K562 (cell line): Measurements from ENCODE around the gene TCF23. TPM values are rescaled to one million over a fixed set of nuclear protein-coding genes. Genes with fewer than 3 reads are reported as not detected.
A peak's percentile ranks its signal among the peaks of the same experiment; 100 is the strongest.

Experiments
- ARHGAP35 ChIP-seq: fragments of 450-650 bp; IDR thresholded peaks from 2 replicates; pipeline ENCODE4 v1.6.1; 2018; ENCODE audit not compliant: partially characterized antibody
- BCOR ChIP-seq: fragments of 450-650 bp; IDR thresholded peaks from 2 replicates; pipeline ENCODE4 v1.6.1; 2016
- C11orf30 ChIP-seq: fragments of 450-650 bp; IDR thresholded peaks from 2 replicates; pipeline ENCODE4 v1.6.1; 2016; ENCODE audit warnings: low read depth, mild to moderate bottlenecking
- CEBPB ChIP-seq: fragments of 450-650 bp; IDR thresholded peaks from 2 replicates; pipeline ENCODE4 v1.6.1; 2016; ENCODE audit warnings: missing genetic modification characterization, missing compliant biosample characterization
- CEBPG ChIP-seq, 3 experiments: fragments of 200-800 bp in 1 of 3; sonication (Bioruptor generic) in 1 of 3; sonication (generic) in 1 of 3; formaldehyde crosslinking in 1 of 3; IDR thresholded peaks in 2 of 3; conservative IDR thresholded peaks in 1 of 3; 2 replicates each; pipeline versions ENCODE4 v1.6.1 to v1.8.0; 2016 to 2022; ENCODE audit warnings: missing compliant biosample characterization in 2 of 3, missing genetic modification characterization in 2 of 3, mild to moderate bottlenecking in 1 of 3, missing genetic modification reagents in 1 of 3
- EP400 ChIP-seq: fragments of 450-650 bp; IDR thresholded peaks from 2 replicates; pipeline ENCODE4 v1.6.1; 2017; ENCODE audit warnings: antibody characterized with exemption, mild to moderate bottlenecking, moderate library complexity
- HIVEP1 ChIP-seq: fragments of 250-450 bp; sonication (Bioruptor Pico); IDR thresholded peaks from 2 replicates; pipeline ENCODE4 v1.4.0; 2020; ENCODE audit warnings: mild to moderate bottlenecking
- LARP7 ChIP-seq: fragments of 450-650 bp; IDR thresholded peaks from 2 replicates; pipeline ENCODE4 v1.6.1; 2016
- MTF1 ChIP-seq: fragments of 250-450 bp; sonication (Bioruptor Pico); IDR thresholded peaks from 2 replicates; pipeline ENCODE4 v1.9.0; 2021; ENCODE audit warnings: moderate library complexity, mild to moderate bottlenecking, inconsistent platforms, borderline replicate concordance
- NR2C2 ChIP-seq, 2 experiments: fragments of 200-800 bp in 1 of 2; sonication (Bioruptor generic) in 1 of 2; sonication (generic) in 1 of 2; formaldehyde crosslinking in 1 of 2; IDR thresholded peaks; 2 replicates each; pipeline versions ENCODE4 v1.6.1 to v1.8.0; 2016 to 2022; ENCODE audit warnings: mild to moderate bottlenecking in 1 of 2, missing compliant biosample characterization in 1 of 2, missing genetic modification characterization in 1 of 2, missing genetic modification reagents in 1 of 2
- PHB ChIP-seq: fragments of 250-450 bp; sonication (Bioruptor Pico); IDR thresholded peaks from 2 replicates; pipeline ENCODE4 v1.5.0; 2021
- RB1 ChIP-seq: fragments of 450-650 bp; IDR thresholded peaks from 2 replicates; pipeline ENCODE4 v1.6.1; 2017; ENCODE audit warnings: low read depth, mild to moderate bottlenecking
- RBM15 ChIP-seq: fragments of 200-400 bp; formaldehyde crosslinking; IDR thresholded peaks from 2 replicates; pipeline ENCODE4 v1.6.1; 2018; ENCODE audit warnings: mild to moderate bottlenecking, low read length, moderate library complexity; ENCODE audit not compliant: insufficient read depth
- YY1 ChIP-seq, 3 experiments: IDR thresholded peaks; 2 replicates each; pipeline ENCODE4 v1.6.1; 2011; ENCODE audit warnings: low read length in 2 of 3, mild to moderate bottlenecking in 2 of 3, moderate library complexity in 2 of 3, borderline replicate concordance in 1 of 3, control low read depth in 1 of 3, low read depth in 1 of 3; ENCODE audit not compliant: insufficient read depth in 3 of 3, insufficient replicate concordance in 2 of 3, control insufficient read depth in 1 of 3, insufficient read length in 1 of 3; ENCODE audit errors: extremely low read depth in 1 of 3
- ZZZ3 ChIP-seq: fragments of 450-650 bp; IDR thresholded peaks from 2 replicates; pipeline ENCODE4 v1.6.1; 2016; ENCODE audit warnings: antibody characterized with exemption, mild to moderate bottlenecking, moderate library complexity
- polyA plus RNA-seq, 8 experiments: library from polyadenylated mRNA; depleted of rRNA in 4 of 8; stranded (reverse) in 5 of 8; unstranded in 3 of 8; fragments of >200 nt; fragmentation: Nextera tagmentation in 2 of 8; fragmentation: Illumina TruSeq in 1 of 8; extraction: Ambion mirVana in 2 of 8; extraction: Trizol in 1 of 8; gene quantifications; 2 replicates each; pipeline versions ENCODE4 v1.2.1 to v1.2.3, GENCODE V29; 2011 to 2014; ENCODE audit warnings: inconsistent platforms in 1 of 8, missing spikeins in 1 of 8
- total RNA-seq, 7 experiments: library from RNA; depleted of rRNA in 6 of 7; stranded (reverse); fragments of >200 nt in 6 of 7; fragmentation: Illumina TruSeq in 2 of 7; extraction: Trizol in 2 of 7; gene quantifications; 2 replicates each; pipeline versions ENCODE4 v1.2.1 to v1.2.3, GENCODE V29; 2011 to 2021; ENCODE audit warnings: low replicate concordance in 1 of 7
- TF ChIP-seq, protein P1 (sequence below), 2 experiments: fragments of 450-650 bp; IDR thresholded peaks; 2 replicates each; pipeline ENCODE4 v1.6.1; 2016; ENCODE audit warnings: mild to moderate bottlenecking in 2 of 2, borderline replicate concordance in 1 of 2, low read depth in 1 of 2, moderate library complexity in 1 of 2

The TCF23 gene
- total and polyA plus RNA-seq, 9 of the 15 experiments (the other 6 are each of a cell fraction or from before 2014, with no cell fraction given): 0.07 TPM; not detected in 8

- TF ChIP-seq, protein P1, sequence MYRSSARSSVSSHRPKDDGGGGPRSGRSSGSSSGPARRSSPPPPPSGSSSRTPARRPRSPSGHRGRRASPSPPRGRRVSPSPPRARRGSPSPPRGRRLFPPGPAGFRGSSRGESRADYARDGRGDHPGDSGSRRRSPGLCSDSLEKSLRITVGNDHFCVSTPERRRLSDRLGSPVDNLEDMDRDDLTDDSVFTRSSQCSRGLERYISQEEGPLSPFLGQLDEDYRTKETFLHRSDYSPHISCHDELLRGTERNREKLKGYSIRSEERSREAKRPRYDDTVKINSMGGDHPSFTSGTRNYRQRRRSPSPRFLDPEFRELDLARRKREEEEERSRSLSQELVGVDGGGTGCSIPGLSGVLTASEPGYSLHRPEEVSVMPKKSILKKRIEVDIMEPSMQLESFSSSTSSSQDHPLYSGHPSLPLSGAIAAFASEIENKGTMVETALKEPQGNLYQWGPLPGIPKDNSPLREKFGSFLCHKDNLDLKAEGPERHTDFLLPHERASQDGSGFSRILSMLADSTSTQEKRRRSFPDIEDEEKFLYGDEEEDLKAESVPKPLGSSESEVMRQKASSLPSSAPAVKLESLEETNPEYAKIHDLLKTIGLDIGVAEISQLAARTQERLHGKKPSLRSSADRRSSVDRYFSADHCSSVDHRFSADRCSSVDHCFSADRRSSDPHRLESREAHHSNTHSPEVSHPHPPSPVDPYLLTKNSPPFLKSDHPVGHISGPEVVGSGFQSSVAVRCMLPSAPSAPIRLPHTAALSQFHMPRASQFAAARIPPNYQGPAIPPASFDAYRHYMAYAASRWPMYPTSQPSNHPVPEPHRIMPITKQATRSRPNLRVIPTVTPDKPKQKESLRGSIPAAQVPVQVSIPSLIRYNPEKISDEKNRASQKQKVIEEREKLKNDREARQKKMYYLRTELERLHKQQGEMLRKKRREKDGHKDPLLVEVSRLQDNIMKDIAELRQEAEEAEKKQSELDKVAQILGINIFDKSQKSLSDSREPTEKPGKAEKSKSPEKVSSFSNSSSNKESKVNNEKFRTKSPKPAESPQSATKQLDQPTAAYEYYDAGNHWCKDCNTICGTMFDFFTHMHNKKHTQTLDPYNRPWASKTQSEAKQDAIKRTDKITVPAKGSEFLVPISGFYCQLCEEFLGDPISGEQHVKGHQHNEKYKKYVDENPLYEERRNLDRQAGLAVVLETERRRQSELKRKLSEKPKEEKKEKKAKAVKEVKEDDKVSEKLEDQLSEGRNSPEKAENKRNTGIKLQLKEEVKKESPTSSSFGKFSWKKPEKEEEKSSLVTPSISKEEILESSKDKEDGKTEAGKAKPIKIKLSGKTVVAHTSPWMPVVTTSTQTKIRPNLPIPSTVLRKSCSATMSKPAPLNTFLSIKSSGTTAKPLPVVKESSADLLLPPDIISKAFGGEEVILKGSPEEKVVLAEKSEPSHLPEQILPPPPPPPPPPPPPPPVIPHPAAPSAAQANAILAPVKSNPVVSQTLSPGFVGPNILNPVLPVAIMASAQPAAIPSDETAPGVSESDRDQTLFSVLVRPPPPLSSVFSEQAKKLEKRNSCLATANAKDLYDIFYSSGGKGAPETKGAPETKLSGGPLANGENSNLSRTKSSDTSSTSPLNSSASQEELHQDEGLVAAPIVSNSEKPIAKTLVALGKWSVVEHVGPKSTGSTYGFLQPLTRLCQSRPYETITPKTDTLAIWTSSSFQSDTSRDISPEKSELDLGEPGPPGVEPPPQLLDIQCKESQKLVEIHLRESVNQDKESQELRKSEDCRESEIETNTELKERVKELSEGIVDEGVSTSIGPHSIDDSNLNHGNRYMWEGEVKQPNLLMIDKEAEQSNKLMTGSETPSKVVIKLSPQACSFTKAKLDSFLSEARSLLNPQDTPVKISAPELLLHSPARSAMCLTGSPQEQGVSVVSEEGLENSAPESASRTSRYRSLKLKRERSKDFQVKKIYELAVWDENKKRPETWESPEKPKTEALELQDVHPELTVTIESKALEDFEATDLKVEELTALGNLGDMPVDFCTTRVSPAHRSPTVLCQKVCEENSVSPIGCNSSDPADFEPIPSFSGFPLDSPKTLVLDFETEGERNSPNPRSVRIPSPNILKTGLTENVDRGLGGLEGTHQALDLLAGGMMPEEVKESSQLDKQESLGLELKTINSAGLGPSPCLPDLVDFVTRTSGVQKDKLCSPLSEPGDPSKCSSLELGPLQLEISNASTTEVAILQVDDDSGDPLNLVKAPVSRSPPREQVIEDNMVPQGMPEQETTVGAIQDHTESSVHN (IDR thresholded peaks at IDR 0.05; ENCODE audit: borderline replicate concordance in 1 of 2, low read depth in 1 of 2): no peak
- TF ChIP-seq CEBPB (tag) (peak; percentile 53), C11orf30 (peak; percentile 73), MTF1 (CRISPR knock-in tag) (no peak), RB1 (no peak), RBM15 (no peak), HIVEP1 (CRISPR knock-in tag) (no peak), EP400 (no peak), LARP7 (no peak), NR2C2 (CRISPR knock-in tag; IDR thresholded peaks at IDR 0.05) (no peak), NR2C2 (tag; IDR thresholded peaks at IDR 0.05) (0 out of 2 replicates have a peak, but pooled peaks have one; percentile 45), PHB (CRISPR knock-in tag) (no peak), ARHGAP35 (no peak), ZZZ3 (no peak), CEBPG (CRISPR knock-in tag; IDR thresholded peaks at IDR 0.05) (no peak), CEBPG (tag; conservative IDR thresholded peaks at IDR 0.05 in 1 of 2, IDR thresholded peaks at IDR 0.05 in 1 of 2) (0 out of 4 replicates have a peak, but pooled peaks have one; percentile 16 to 24), YY1 (IDR thresholded peaks at IDR 0.05; ENCODE audit: borderline replicate concordance in 1 of 3, control insufficient read depth in 1 of 3, extremely low read depth in 1 of 3, insufficient read depth in 3 of 3, insufficient read length in 1 of 3, insufficient replicate concordance in 2 of 3, low read depth in 1 of 3, low read length in 2 of 3) (peak in 1 of 3 experiments; percentile 32), BCOR (no peak)
Measured at GRCh38 chr2:27162151-27163121, 13.6 kb downstream of the TCF23 start (continued).
